BLaER1 (cell line): ENCODE measurements around the gene RIMS4.

Experiments
- H3K27ac ChIP-seq: shearing (Covaris generic); formaldehyde crosslinking; 2 replicates; pipeline ENCODE4 v1.8.1; 2022
- H3K27me3 ChIP-seq: shearing (Covaris generic); formaldehyde crosslinking; 2 replicates; pipeline ENCODE4 v1.8.1; 2022
- H3K36me3 ChIP-seq: shearing (Covaris generic); formaldehyde crosslinking; 2 replicates; pipeline ENCODE4 v1.8.1; 2022
- H3K4me1 ChIP-seq: shearing (Covaris generic); formaldehyde crosslinking; 2 replicates; pipeline ENCODE4 v1.8.1; 2022
- H3K4me2 ChIP-seq: shearing (Covaris generic); formaldehyde crosslinking; 2 replicates; pipeline ENCODE4 v1.8.1; 2022
- H3K4me3 ChIP-seq: shearing (Covaris generic); formaldehyde crosslinking; 2 replicates; pipeline ENCODE4 v1.8.1; 2022
- H3K9ac ChIP-seq: shearing (Covaris generic); formaldehyde crosslinking; 2 replicates; pipeline ENCODE4 v1.8.1; 2022
- H3K9me3 ChIP-seq: shearing (Covaris generic); formaldehyde crosslinking; 2 replicates; pipeline ENCODE4 v1.8.1; 2022
- H4K20me1 ChIP-seq: shearing (Covaris generic); formaldehyde crosslinking; 2 replicates; pipeline ENCODE4 v1.8.1; 2022
- Cebpa-rat ChIP-seq: shearing (Covaris generic); IDR thresholded peaks from 2 replicates; pipeline ENCODE4 v1.8.1; 2022

RIMS4 gene

GRCh38 chr20:44811150-44811685 lies 872 bp upstream of the RIMS4 start:
- H3K4me3 ChIP-seq: no peak overlapping the region
- H4K20me1 ChIP-seq: no peaks in the 10 kb centered on the region
- H3K27me3 ChIP-seq: peaks cover 13% of the 10 kb centered on the region; the same call in 1 of the 2 replicates
- no peaks in the 10 kb centered on the region for H3K36me3 ChIP-seq
- H3K4me2 ChIP-seq: no peak overlapping the region
- H3K9me3 ChIP-seq: peaks cover 5% of the 10 kb centered on the region; the same call in 1 of the 2 replicates
- no peaks in the 10 kb centered on the region for H3K4me1 ChIP-seq
- no peak overlapping the region for H3K27ac ChIP-seq
- no peak for TF ChIP-seq Cebpa-rat
- no peak overlapping the region for H3K9ac ChIP-seq

DNA sequence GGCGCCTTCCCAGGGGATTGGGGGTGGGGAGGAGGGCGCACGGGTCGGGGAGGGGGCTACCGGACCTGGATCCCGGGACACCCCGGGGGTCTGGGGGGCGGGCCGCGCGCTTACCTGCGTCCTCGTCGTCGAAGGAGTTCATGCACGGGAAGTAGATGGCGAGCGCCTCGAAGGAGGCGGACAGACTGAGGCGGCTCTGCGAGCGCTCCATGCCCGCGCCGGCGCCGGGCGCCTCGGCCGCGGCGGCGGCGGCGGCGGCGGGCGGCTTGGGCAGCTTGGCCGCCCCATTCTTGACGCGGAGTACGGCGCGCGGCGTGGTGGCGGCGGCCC lies 320 bp downstream of the RIMS4 start:
- Histone ChIP-seq H3K27ac (no peak overlapping the region), H3K27me3 (peaks cover 13% of the 10 kb centered on the region; the same call in 1 of the 2 replicates), H3K9ac (no peak overlapping the region), H3K36me3 (no peaks in the 10 kb centered on the region), H4K20me1 (no peaks in the 10 kb centered on the region), H3K4me3 (no peak overlapping the region), H3K4me2 (no peak overlapping the region), H3K4me1 (no peaks in the 10 kb centered on the region), H3K9me3 (peaks cover 5% of the 10 kb centered on the region; the same call in 1 of the 2 replicates)
- no peak for TF ChIP-seq Cebpa-rat

GRCh38 chr20:44809380-44810060 lies 826 bp downstream of the RIMS4 start:
- Histone ChIP-seq H3K9ac (no peak overlapping the region), H3K27me3 (peaks cover 13% of the 10 kb centered on the region; the same call in 1 of the 2 replicates), H3K36me3 (no peaks in the 10 kb centered on the region), H3K9me3 (peaks cover 5% of the 10 kb centered on the region; the same call in 1 of the 2 replicates), H3K4me3 (no peak overlapping the region), H3K27ac (no peak overlapping the region), H3K4me2 (no peak overlapping the region), H3K4me1 (no peaks in the 10 kb centered on the region), H4K20me1 (no peaks in the 10 kb centered on the region)
- TF ChIP-seq Cebpa-rat: no peak

- H3K27me3 ChIP-seq: peaks cover 13% of the 10 kb centered on the region; the same call in 1 of the 2 replicates
Measured at GRCh38 chr20:44807684-44808056, 2.7 kb downstream of the RIMS4 start.

DNA sequence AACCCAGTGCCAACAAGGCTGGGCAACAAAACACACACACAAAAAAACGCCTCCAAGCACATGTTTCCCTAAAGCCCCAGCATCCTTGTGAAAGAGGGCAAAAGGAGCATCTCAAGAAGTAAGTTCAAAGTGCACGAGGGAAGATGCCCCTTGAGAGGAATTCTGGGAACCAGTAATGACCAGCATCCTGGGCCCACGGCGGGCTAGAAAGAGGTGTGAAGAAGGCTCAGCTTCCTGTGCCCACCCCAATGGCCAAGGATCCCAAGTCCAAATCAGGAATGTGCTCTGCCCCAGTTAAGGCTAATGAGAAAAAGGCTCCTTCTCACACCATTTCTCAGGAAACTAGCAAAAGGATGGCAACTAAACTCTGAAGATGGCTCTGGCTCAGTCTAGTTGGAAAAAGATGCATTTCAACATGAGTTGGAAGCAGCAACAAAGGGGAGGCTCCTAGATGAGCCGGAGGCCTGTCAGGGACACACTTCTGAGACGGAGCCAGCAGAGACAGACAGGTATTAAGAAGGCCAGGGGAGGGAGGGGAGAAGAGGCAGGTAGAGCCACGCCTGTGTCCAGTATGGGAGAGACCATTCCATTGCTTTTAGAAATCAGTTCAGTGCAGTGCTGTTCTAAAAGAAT lies 3.2 kb downstream of the RIMS4 start:
- Histone ChIP-seq H3K4me3 (no peak overlapping the region), H3K9me3 (peaks cover 5% of the 10 kb centered on the region; the same call in 1 of the 2 replicates), H4K20me1 (no peaks in the 10 kb centered on the region), H3K4me1 (peaks cover 8% of the 10 kb centered on the region; the same call in 1 of the 2 replicates), H3K27ac (no peak overlapping the region), H3K36me3 (no peaks in the 10 kb centered on the region), H3K9ac (no peak overlapping the region), H3K27me3 (peaks cover 13% of the 10 kb centered on the region; the same call in 1 of the 2 replicates), H3K4me2 (no peak overlapping the region)
- TF ChIP-seq Cebpa-rat: no peak

More at GRCh38 chr20:44807684-44808056, 2.7 kb downstream of the RIMS4 start:
- Histone ChIP-seq H3K4me3 (no peak overlapping the region), H3K27ac (no peak overlapping the region), H3K9ac (no peak overlapping the region), H3K36me3 (no peaks in the 10 kb centered on the region), H4K20me1 (no peaks in the 10 kb centered on the region), H3K4me2 (no peak overlapping the region), H3K4me1 (peaks cover 8% of the 10 kb centered on the region; the same call in 1 of the 2 replicates), H3K9me3 (peaks cover 5% of the 10 kb centered on the region; the same call in 1 of the 2 replicates)
- no peak for TF ChIP-seq Cebpa-rat

GRCh38 chr20:44805979-44806620 lies 4.2 kb downstream of the RIMS4 start:
- Histone ChIP-seq H3K4me1 (peaks cover 12% of the 10 kb centered on the region), H3K27me3 (peaks cover 13% of the 10 kb centered on the region; the same call in 1 of the 2 replicates), H3K9ac (no peak overlapping the region), H3K4me2 (no peak overlapping the region), H3K27ac (no peak overlapping the region), H4K20me1 (no peaks in the 10 kb centered on the region), H3K9me3 (peaks cover 5% of the 10 kb centered on the region; the same call in 1 of the 2 replicates), H3K36me3 (no peaks in the 10 kb centered on the region), H3K4me3 (no peak overlapping the region)
- no peak for TF ChIP-seq Cebpa-rat

GRCh38 chr20:44805335-44805978 lies 4.9 kb downstream of the RIMS4 start:
- no peak overlapping the region for H3K27ac ChIP-seq
- H4K20me1 ChIP-seq: no peaks in the 10 kb centered on the region
- no peak for TF ChIP-seq Cebpa-rat
- H3K9ac ChIP-seq: no peak overlapping the region
- H3K9me3 ChIP-seq: peaks cover 5% of the 10 kb centered on the region; the same call in 1 of the 2 replicates
- H3K27me3 ChIP-seq: peaks cover 13% of the 10 kb centered on the region; the same call in 1 of the 2 replicates
- H3K4me1 ChIP-seq: peaks cover 13% of the 10 kb centered on the region
- H3K4me3 ChIP-seq: no peak overlapping the region
- H3K4me2 ChIP-seq: no peak overlapping the region
- H3K36me3 ChIP-seq: no peaks in the 10 kb centered on the region

- H3K9me3 ChIP-seq: no peaks in the 10 kb centered on the region
- H3K27ac ChIP-seq: no peak overlapping the region
- H3K36me3 ChIP-seq: no peaks in the 10 kb centered on the region
- H3K9ac ChIP-seq: no peak overlapping the region
- H3K27me3 ChIP-seq: no peaks in the 10 kb centered on the region; the same call in 1 of the 2 replicates
- peaks cover 13% of the 10 kb centered on the region for H3K4me1 ChIP-seq
- no peak overlapping the region for H3K4me3 ChIP-seq
- H3K4me2 ChIP-seq: no peak overlapping the region
- no peak for TF ChIP-seq Cebpa-rat
- H4K20me1 ChIP-seq: no peaks in the 10 kb centered on the region
Measured at GRCh38 chr20:44803383-44803941, 6.9 kb downstream of the RIMS4 start.

- H3K4me1 ChIP-seq: peaks cover 13% of the 10 kb centered on the region
- no peak for TF ChIP-seq Cebpa-rat
- H3K27ac ChIP-seq: no peak overlapping the region
- H4K20me1 ChIP-seq: no peaks in the 10 kb centered on the region
- H3K27me3 ChIP-seq: no peaks in the 10 kb centered on the region
- H3K4me2 ChIP-seq: no peak overlapping the region
- no peaks in the 10 kb centered on the region for H3K36me3 ChIP-seq
- no peak overlapping the region for H3K4me3 ChIP-seq
- H3K9ac ChIP-seq: no peak overlapping the region
- H3K9me3 ChIP-seq: no peaks in the 10 kb centered on the region
Measured at GRCh38 chr20:44802702-44803101, 7.6 kb downstream of the RIMS4 start.
